TTC549 (cell line): ENCODE data around the gene TLE3.

Experiments
- FAIRE-seq: peaks from 2 replicates; lab custom pipeline; 2012; peaks lifted over from hg19 to GRCh38; lab: Jason Lieb, UNC

The TLE3 gene

GRCh38 chr15:70061696-70062270, 35.9 kb downstream of the TLE3 start:
- no peak for FAIRE-seq

GRCh38 chr15:70060993-70061305, 36.8 kb downstream of the TLE3 start:
- no peak for FAIRE-seq

DNA sequence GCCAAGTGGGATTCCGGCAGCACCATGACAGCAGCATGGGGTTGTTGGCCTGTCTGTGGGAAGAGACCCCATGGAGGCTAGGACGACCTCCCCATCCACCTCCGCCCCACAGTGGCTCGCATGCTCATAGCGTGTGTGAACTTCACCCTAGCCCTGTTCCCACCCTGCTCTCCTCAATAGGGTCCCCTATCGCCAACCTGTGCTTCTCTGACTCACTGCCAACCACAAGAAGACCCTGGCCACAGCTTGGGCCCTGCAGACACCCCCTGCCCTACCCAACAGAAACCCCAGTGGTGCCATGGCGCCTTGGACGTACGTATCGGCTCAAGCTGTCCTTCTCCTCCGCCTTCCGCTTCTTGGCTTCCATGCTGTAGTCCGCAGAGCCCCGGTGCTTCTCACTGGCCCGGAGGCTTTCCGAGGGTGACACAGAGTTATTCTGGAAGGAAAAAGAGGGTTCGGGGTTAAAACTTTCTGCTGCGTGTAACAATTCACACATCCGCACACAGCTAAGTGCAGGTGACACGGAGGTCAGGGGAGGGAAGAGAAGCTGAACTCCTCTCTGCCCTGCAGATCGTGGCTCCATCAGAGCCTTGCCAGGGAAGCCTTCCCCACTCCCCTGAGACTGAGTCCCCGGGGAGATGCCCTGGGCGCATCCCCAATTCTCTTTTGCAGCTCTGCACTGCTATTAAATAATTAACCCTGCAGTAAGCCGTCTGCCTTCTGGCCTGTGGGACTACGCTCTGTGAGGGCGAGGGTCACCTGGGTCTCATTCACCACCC, 37.3 kb downstream of the TLE3 start:
- no peak for FAIRE-seq

DNA sequence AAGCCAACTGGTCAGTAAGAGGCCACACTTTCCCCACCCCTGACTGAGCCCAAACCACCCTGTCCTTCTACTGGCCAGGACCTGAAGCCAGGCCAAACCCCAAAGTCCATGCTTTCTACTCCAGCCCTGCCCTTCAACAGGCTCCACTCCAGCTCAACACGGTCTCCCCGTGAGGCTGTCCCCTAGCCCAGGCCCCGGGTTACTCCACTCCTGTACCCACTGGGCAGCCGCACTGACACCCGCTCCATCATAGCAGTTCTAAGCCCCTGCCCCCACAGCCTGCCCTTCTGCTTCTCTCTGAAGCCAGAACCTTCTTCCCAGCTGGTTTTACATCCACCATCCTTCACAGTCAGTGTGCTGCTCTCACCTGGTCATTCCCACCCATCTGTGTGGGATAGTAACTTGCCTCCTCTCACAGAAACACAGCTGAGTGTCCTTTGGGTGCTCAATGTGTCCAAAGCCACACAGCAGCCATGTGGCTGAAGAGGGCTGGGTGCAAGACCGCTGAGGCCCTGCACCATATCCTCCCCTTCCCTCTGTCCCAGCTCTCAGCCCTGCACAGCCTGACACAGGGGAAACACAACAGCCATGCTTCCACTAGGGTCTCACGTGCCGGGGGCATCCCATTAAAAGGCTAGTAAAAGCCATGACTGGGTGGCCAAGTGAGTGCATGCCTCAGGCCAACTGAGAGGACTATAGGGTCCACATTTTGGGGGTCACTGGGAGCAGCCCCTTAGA, 38.1 kb downstream of the TLE3 start:
- no peak for FAIRE-seq

GRCh38 chr15:70058642-70059360, 38.9 kb downstream of the TLE3 start:
- FAIRE-seq, result no peak

DNA sequence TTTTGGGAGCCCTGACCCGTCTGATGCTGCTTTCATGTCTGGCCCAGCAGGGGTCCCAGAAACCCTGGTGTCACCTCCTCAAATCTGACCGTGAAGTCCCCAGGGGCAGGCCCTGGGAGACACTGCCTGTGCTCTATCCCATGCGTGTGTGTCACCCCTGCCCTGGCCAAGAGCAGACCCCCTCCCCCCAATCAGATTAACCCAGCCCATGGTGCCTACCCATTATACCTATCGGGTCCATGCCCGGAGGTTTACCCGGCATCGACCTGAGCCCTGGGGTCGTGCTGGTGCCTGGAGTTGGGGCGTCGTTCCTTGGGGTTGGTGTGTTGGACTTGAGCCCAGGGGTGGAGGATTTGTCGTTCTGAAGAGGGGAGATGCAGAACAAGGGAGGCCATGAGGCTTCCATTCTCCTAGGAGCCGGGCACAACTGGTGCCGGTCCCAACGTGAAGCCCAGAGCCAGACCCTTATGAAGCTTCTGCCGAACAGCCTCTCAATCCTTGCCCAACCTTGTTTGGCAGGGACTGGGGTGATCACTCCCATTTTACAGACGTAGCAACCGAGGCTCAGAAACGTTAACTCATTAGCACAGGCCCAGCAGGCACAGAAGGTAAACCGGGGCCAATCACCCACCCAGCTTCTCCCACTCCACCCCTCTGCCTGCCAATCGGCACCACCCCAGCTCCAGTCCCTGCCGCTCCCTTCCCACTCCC, 39.6 kb downstream of the TLE3 start:
- FAIRE-seq, result no peak

- no peak for FAIRE-seq
Observed at GRCh38 chr15:70056091-70056680, 41.5 kb downstream of the TLE3 start.

GRCh38 chr15:70055601-70056051, 42.1 kb downstream of the TLE3 start:
- FAIRE-seq, result no peak

GRCh38 chr15:70054884-70055387, 42.8 kb downstream of the TLE3 start:
- no peak for FAIRE-seq

GRCh38 chr15:70054366-70054765, 43.4 kb downstream of the TLE3 start:
- FAIRE-seq, result no peak

- FAIRE-seq, result no peak
Observed at GRCh38 chr15:70053716-70054229, 43.9 kb downstream of the TLE3 start.

DNA sequence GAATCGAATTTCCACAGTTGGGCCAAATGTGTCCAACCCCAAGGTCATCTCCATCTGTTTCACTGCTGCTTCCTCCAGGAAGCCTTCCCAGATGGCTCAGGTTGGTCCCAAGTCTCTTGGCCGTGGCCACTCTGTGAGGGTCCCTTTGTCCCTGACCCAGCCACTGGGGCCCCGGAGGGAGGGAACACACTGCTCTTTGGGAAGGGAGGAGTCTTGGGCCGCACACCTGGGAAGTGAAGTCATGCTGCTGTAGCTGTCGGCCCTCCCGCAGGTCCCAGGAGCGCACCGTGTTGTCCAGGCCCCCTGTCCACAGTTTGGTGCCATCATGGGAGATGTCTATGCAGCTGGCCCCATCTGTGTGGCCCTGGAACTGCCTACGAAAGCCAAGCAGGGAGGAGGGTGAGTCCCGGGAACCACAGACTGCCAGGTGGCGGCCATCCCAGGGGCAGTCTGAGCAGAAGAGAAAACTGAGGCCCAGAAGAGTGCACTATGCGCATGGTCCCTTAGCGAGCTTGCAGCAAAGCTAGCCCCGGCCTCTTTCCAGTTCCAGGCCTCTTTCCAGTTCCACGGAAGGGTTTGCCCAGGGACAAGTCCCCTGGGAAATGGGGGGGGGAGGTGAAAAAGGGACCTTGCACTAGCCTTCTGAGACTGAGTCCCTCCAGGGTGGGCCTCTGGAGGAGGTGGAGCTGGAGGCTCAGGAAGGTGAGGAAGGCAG, 44.6 kb downstream of the TLE3 start:
- no peak for FAIRE-seq

GRCh38 chr15:70051948-70052633, 45.6 kb downstream of the TLE3 start:
- FAIRE-seq, result no peak

DNA sequence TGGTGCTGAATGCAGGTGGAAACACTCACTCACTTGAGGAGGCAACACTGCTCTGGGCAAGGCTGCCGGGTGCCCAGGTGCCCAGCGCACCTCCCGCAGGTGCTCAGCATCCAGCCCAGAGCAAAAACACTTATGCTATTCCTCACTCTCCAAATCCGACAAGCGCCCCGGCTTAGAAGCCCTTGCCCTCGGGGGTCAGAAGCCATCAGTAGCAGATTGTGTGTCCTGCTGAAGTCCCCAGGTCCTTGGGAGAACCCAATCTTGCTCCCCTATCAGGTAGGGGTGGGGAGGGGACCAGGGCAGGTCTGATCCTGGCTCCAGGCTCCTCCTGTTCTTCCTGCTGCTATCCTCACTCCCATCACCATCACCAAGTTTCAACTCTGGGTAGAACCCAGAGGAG, 46.7 kb downstream of the TLE3 start:
- FAIRE-seq, result no peak

DNA sequence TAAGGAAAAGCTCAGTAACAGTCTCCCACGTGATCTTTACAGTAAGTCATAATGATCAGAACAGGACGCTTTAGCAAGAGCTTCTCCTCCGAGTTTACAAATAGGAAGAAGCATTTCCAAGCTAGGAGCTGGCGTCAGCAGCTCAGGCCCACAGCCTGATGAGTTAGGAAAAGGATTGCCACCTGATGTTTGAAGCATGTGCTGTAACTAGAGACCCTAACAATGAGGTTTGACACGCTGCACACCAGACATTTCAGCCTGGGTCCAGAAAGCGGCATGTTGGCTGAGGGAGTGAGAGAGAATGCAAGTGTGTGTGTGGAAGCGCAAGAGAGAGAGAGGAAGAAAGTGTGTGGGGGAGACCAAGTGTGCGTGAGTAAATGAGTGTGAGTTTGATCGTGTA, 47.3 kb downstream of the TLE3 start:
- FAIRE-seq, result no peak

DNA sequence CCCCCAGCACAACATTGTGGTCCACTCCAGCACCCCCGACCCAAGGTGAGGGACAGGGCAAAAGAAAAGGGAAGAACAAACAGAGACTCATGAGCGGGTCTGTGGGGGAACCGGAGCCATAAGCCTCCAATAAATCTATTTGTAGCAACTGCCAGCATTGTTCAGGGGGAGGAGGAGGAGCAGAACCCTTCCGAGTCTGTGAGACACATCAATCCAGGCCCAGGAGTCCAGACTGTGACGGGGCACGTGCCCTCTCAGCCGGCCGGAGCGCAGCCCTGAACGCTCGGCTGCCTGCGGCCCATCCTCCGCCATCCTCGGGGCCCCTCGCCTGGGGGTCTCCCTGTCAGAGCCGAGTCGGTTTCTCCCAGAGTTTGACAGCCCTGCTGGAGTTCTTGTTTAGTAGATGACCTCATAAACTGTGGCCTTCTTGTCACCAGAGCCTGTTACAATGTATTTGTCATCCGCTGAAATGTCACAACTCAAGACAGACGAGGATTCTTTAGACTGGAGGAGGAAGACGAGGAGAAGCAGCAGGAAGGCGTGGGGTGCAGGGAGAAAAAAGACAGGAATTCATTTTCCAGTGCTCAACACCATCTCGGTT, 47.9 kb downstream of the TLE3 start:
- FAIRE-seq, result no peak

GRCh38 chr15:70048578-70049514, 48.9 kb downstream of the TLE3 start:
- no peak for FAIRE-seq

DNA sequence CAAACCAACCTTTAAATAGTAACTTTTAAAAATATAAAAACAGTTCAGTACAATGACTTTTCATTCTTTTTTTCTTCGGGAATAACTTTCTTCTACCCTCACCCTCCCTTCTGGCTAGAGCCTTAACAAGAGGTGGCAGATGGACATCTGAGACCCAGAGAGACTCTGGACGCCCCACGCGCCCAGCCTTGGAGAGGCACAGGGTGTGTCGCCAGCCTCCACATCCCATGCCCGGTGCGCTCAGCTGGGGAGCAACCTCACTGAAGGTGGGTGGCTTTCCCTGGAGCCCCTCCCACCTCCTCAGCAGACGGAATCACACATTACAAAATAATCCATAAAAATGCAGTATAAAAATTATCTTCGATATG, 49.5 kb downstream of the TLE3 start:
- FAIRE-seq, result no peak
